HEK293 (cell line): ENCODE results near the gene PLCB3.

Experiments
- BCL11A ChIP-seq: fragments of 450-650 bp; formaldehyde crosslinking; IDR thresholded peaks from 2 replicates; pipeline ENCODE4 v1.5.1; 2016; ENCODE audit warnings: low read depth, missing biosample characterization, missing genetic modification characterization
- CTCF ChIP-seq: fragments of 450-650 bp; formaldehyde crosslinking; IDR thresholded peaks from 2 replicates; pipeline ENCODE4 v1.5.1; 2016; ENCODE audit warnings: missing biosample characterization, missing genetic modification characterization
- GLI2 ChIP-seq: fragments of 450-650 bp; formaldehyde crosslinking; IDR thresholded peaks from 2 replicates; pipeline ENCODE4; 2017; ENCODE audit warnings: missing biosample characterization, missing genetic modification characterization, low read depth, borderline replicate concordance
- KLF1 ChIP-seq: fragments of 450-650 bp; formaldehyde crosslinking; IDR thresholded peaks from 2 replicates; pipeline ENCODE4 v1.5.1; 2016; ENCODE audit warnings: missing biosample characterization, missing genetic modification characterization
- SP2 ChIP-seq: fragments of 450-650 bp; formaldehyde crosslinking; IDR thresholded peaks from 2 replicates; pipeline ENCODE4 v1.5.1; 2016; ENCODE audit warnings: missing biosample characterization, missing genetic modification characterization
- ZBTB17 ChIP-seq: fragments of 450-650 bp; formaldehyde crosslinking; IDR thresholded peaks from 2 replicates; pipeline ENCODE4 v1.5.1; 2016; ENCODE audit warnings: missing biosample characterization, missing genetic modification characterization
- ZBTB6 ChIP-seq: fragments of 450-650 bp; formaldehyde crosslinking; IDR thresholded peaks from 2 replicates; pipeline ENCODE4 v1.5.1; 2017; ENCODE audit warnings: missing biosample characterization, missing genetic modification characterization
- ZBTB8A ChIP-seq: fragments of 450-650 bp; formaldehyde crosslinking; IDR thresholded peaks from 2 replicates; pipeline ENCODE4 v1.5.1; 2016; ENCODE audit warnings: missing biosample characterization, missing genetic modification characterization
- ZFHX2 ChIP-seq: fragments of 450-650 bp; formaldehyde crosslinking; conservative IDR thresholded peaks from 2 replicates; pipeline ENCODE4 v1.5.1; 2016; ENCODE audit warnings: missing biosample characterization, missing genetic modification characterization
- ZNF2 ChIP-seq: fragments of 450-650 bp; formaldehyde crosslinking; IDR thresholded peaks from 2 replicates; pipeline ENCODE4 v1.5.1; 2016; ENCODE audit warnings: missing biosample characterization, missing genetic modification characterization
- ZNF24 ChIP-seq: fragments of 450-650 bp; formaldehyde crosslinking; IDR thresholded peaks from 2 replicates; pipeline ENCODE4 v1.5.1; 2016; ENCODE audit warnings: missing biosample characterization, missing genetic modification characterization
- ZNF280C ChIP-seq: fragments of 450-650 bp; formaldehyde crosslinking; IDR thresholded peaks from 2 replicates; pipeline ENCODE4 v1.5.1; 2016; ENCODE audit warnings: missing biosample characterization, missing genetic modification characterization
- ZNF335 ChIP-seq: fragments of 450-650 bp; formaldehyde crosslinking; conservative IDR thresholded peaks from 2 replicates; pipeline ENCODE4 v1.5.1; 2016; ENCODE audit warnings: missing biosample characterization, missing genetic modification characterization
- ZNF341 ChIP-seq: fragments of 450-650 bp; formaldehyde crosslinking; IDR thresholded peaks from 2 replicates; pipeline ENCODE4; 2016; ENCODE audit warnings: low read depth, missing biosample characterization, missing genetic modification characterization
- ZNF501 ChIP-seq: fragments of 450-650 bp; formaldehyde crosslinking; IDR thresholded peaks from 2 replicates; pipeline ENCODE4 v1.5.1; 2016; ENCODE audit warnings: missing biosample characterization, missing genetic modification characterization
- ZNF629 ChIP-seq: fragments of 450-650 bp; formaldehyde crosslinking; IDR thresholded peaks from 2 replicates; pipeline ENCODE4 v1.5.1; 2017; ENCODE audit warnings: missing biosample characterization, missing genetic modification characterization
- ZNF776 ChIP-seq: fragments of 450-650 bp; formaldehyde crosslinking; IDR thresholded peaks from 2 replicates; pipeline ENCODE4 v1.5.0; 2017; ENCODE audit warnings: missing biosample characterization, missing genetic modification characterization, borderline replicate concordance
- TF ChIP-seq, protein P1 (sequence below): fragments of 450-650 bp; formaldehyde crosslinking; IDR thresholded peaks from 2 replicates; pipeline ENCODE4 v1.5.1; 2016; ENCODE audit warnings: missing biosample characterization, missing genetic modification characterization
- TF ChIP-seq, protein P2 (sequence below): fragments of 450-650 bp; formaldehyde crosslinking; IDR thresholded peaks from 2 replicates; pipeline ENCODE4 v1.5.1; 2016; ENCODE audit warnings: missing biosample characterization, missing genetic modification characterization
- TF ChIP-seq, protein P3 (sequence below): fragments of 450-650 bp; formaldehyde crosslinking; optimal IDR thresholded peaks from 2 replicates; pipeline ENCODE3; 2016; ENCODE audit warnings: missing biosample characterization, mild to moderate bottlenecking, missing genetic modification characterization

PLCB3 gene

GRCh38 chr11:64304316-64305072 lies 53.2 kb downstream of the PLCB3 start (continued):
- peak; percentile 87 for TF ChIP-seq CTCF (tag by site-specific recombination)
- TF ChIP-seq BCL11A (tag by site-specific recombination), result peak; percentile 71; the same call in 1 of the 2 replicates
- TF ChIP-seq, protein P1, sequence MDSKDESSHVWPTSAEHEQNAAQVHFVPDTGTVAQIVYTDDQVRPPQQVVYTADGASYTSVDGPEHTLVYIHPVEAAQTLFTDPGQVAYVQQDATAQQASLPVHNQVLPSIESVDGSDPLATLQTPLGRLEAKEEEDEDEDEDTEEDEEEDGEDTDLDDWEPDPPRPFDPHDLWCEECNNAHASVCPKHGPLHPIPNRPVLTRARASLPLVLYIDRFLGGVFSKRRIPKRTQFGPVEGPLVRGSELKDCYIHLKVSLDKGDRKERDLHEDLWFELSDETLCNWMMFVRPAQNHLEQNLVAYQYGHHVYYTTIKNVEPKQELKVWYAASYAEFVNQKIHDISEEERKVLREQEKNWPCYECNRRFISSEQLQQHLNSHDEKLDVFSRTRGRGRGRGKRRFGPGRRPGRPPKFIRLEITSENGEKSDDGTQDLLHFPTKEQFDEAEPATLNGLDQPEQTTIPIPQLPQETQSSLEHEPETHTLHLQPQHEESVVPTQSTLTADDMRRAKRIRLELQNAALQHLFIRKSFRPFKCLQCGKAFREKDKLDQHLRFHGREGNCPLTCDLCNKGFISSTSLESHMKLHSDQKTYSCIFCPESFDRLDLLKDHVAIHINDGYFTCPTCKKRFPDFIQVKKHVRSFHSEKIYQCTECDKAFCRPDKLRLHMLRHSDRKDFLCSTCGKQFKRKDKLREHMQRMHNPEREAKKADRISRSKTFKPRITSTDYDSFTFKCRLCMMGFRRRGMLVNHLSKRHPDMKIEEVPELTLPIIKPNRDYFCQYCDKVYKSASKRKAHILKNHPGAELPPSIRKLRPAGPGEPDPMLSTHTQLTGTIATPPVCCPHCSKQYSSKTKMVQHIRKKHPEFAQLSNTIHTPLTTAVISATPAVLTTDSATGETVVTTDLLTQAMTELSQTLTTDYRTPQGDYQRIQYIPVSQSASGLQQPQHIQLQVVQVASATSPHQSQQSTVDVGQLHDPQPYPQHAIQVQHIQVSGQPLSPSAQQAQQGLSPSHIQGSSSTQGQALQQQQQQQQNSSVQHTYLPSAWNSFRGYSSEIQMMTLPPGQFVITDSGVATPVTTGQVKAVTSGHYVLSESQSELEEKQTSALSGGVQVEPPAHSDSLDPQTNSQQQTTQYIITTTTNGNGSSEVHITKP (tag by site-specific recombination), result peak; percentile 35; the same call in 1 of the 2 replicates
- TF ChIP-seq ZBTB17, result peak; percentile 93
- TF ChIP-seq GLI2 (tag by site-specific recombination), result no peak
- 0 out of 2 replicates have a peak, but pooled peaks have one; percentile 15 for TF ChIP-seq SP2 (tag by site-specific recombination)
- peak; percentile 69 for TF ChIP-seq ZNF2 (tag by site-specific recombination)
- TF ChIP-seq ZNF629 (tag by site-specific recombination), result peak; percentile 19; the same call in 1 of the 2 replicates
- TF ChIP-seq KLF1 (tag by site-specific recombination), result 0 out of 2 replicates have a peak, but pooled peaks have one; percentile 9
- TF ChIP-seq ZFHX2 (tag by site-specific recombination), result no peak
- TF ChIP-seq ZBTB8A (tag by site-specific recombination), result 0 out of 2 replicates have a peak, but pooled peaks have one; percentile 51
- TF ChIP-seq ZNF24, result peak; percentile 48
- no peak for TF ChIP-seq ZNF280C (tag by site-specific recombination)
- peak; percentile 57; the same call in 1 of the 2 replicates for TF ChIP-seq ZNF501
- peak; percentile 84 for TF ChIP-seq ZNF335 (tag by site-specific recombination)
- no peak for TF ChIP-seq ZNF776 (tag by site-specific recombination)
- TF ChIP-seq ZBTB6, result peak; percentile 78
- TF ChIP-seq, protein P2, sequence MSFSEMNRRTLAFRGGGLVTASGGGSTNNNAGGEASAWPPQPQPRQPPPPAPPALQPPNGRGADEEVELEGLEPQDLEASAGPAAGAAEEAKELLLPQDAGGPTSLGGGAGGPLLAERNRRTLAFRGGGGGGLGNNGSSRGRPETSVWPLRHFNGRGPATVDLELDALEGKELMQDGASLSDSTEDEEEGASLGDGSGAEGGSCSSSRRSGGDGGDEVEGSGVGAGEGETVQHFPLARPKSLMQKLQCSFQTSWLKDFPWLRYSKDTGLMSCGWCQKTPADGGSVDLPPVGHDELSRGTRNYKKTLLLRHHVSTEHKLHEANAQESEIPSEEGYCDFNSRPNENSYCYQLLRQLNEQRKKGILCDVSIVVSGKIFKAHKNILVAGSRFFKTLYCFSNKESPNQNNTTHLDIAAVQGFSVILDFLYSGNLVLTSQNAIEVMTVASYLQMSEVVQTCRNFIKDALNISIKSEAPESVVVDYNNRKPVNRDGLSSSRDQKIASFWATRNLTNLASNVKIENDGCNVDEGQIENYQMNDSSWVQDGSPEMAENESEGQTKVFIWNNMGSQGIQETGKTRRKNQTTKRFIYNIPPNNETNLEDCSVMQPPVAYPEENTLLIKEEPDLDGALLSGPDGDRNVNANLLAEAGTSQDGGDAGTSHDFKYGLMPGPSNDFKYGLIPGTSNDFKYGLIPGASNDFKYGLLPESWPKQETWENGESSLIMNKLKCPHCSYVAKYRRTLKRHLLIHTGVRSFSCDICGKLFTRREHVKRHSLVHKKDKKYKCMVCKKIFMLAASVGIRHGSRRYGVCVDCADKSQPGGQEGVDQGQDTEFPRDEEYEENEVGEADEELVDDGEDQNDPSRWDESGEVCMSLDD (tag by site-specific recombination), result peak; percentile 21; the same call in 1 of the 2 replicates
- TF ChIP-seq, protein P3, sequence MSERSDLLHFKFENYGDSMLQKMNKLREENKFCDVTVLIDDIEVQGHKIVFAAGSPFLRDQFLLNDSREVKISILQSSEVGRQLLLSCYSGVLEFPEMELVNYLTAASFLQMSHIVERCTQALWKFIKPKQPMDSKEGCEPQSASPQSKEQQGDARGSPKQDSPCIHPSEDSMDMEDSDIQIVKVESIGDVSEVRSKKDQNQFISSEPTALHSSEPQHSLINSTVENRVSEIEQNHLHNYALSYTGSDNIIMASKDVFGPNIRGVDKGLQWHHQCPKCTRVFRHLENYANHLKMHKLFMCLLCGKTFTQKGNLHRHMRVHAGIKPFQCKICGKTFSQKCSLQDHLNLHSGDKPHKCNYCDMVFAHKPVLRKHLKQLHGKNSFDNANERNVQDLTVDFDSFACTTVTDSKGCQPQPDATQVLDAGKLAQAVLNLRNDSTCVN (tag by site-specific recombination), result peak; percentile 37
- TF ChIP-seq ZNF341 (tag by site-specific recombination), result peak; percentile 42
